ENCODE data around the gene SEMA4D.
A peak's percentile ranks its signal among the peaks of the same experiment; 100 is the strongest.

SEMA4D gene

GRCh38 chr9:89328064-89328463 is 169.8 kb downstream of the SEMA4D start:
- H3K27ac ChIP-seq, result no peak overlapping the region
- no peak for TF ChIP-seq CTCF (IDR thresholded peaks at IDR 0.05)
- no peak for TF ChIP-seq ZFX (IDR thresholded peaks at IDR 0.05; ENCODE audit: borderline replicate concordance)

GRCh38 chr9:89325733-89326132 is 172.2 kb downstream of the SEMA4D start:
- TF ChIP-seq CTCF (IDR thresholded peaks at IDR 0.05) (no peak), ZFX (IDR thresholded peaks at IDR 0.05; ENCODE audit: borderline replicate concordance) (no peak)
- H3K27ac ChIP-seq, result no peak overlapping the region

DNA sequence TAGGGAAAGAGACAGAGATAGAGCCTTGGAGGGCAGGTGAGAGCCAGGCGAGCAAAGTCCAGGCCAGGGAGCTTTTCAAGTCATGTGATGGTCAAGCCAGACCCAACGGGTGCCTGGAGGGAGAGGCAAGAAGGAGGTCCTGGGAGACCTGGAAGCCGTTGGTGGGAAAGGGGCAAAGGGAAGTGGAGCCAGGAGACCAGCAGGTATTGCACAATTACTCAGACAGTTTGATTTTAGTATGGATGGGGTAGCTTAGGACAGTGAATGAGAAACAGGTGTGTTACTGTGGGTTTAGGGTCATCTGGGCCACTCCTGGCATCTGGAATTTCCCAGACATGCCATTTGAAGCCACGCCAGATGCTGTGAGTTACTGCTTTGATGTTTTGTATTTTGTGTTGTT is 174.5 kb downstream of the SEMA4D start:
- no peak overlapping the region for H3K27ac ChIP-seq
- no peak for TF ChIP-seq ZFX (IDR thresholded peaks at IDR 0.05; ENCODE audit: borderline replicate concordance)
- no peak for TF ChIP-seq CTCF (IDR thresholded peaks at IDR 0.05)

DNA sequence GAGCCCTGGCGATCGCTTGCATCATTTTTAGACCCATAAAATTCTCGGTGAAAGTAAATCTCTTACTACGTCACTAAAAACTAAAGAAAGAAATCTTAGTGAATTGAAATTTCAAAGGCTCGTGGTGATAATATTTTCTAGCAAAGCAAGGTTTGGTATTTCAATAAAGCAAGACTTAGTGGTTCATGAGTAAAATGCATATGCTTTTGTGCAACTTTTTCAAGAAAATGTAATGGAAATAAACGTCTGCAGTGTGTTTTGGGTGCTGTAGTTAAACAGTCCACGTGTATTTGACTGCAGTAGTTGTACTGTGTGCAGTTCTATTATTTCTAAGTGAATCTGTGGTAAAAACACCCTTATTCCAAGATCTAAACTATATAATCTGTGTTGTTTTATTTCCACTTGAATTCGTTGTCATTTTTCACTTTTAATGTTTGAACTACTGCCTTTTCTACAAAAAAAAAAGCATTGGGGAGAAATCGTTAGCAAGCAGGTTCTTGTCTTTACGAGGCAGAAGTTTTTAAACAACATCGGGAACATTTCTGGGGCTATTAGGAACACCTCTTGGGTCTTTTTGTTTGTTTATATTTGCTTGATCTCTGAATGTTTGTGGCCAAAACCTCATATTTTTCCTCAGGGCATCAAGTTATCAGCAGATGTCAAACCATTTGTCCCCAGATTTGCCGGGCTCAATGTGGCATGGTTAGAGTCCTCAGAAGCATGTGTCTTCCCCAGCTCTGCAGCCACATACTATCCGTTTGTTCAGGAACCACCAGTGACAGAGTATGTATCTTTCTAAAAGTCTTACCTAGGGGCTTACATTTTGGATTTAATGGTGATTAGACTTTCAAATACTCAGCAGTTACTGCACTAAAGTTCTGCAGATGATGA is 178.7 kb downstream of the SEMA4D start:
- no peak for TF ChIP-seq ZFX (IDR thresholded peaks at IDR 0.05; ENCODE audit: borderline replicate concordance)
- peak; percentile 52 for TF ChIP-seq CTCF (IDR thresholded peaks at IDR 0.05)
- H3K27ac ChIP-seq, result peak overlapping the region; percentile 97

GRCh38 chr9:89318123-89319014 is 179.5 kb downstream of the SEMA4D start, which contains the start of gene SECISBP2:
Gene SECISBP2, plus strand, starts transcription at chr9:89318500. Its CDS starts 77 bp downstream, at chr9:89318577.
- TF ChIP-seq CTCF (IDR thresholded peaks at IDR 0.05) (peak; percentile 88), ZFX (IDR thresholded peaks at IDR 0.05; ENCODE audit: borderline replicate concordance) (no peak)
- peak within 1 kb of the TSS; percentile 97 for H3K27ac ChIP-seq

DNA sequence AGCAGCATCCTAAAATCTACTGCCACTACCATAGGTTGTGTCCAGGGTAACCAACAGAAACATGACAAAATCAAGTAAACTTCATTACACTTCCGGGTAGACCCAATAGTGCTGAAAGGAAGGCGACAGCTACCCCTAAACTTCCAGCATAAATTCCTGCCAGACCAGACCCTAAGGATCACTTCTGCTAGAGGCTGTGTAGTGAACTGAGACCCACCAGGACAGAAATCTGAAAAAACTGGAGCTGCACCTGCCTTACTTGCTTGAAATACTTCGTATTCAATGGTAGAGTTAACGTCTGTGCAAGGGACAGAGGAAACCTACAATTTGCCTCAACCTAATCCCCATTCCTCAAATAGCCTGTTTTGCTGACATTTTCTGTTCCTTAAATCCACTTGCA is 180.6 kb downstream of the SEMA4D start:
- peak overlapping the region; percentile 97 for H3K27ac ChIP-seq
- no peak for TF ChIP-seq ZFX (IDR thresholded peaks at IDR 0.05; ENCODE audit: borderline replicate concordance)
- no peak for TF ChIP-seq CTCF (IDR thresholded peaks at IDR 0.05)
